Measurements from ENCODE around the gene SLC39A1. TPM values are rescaled to one million over a fixed set of nuclear protein-coding genes. Genes with fewer than 3 reads are reported as not detected.

Gene SLC39A1
- total and polyA plus RNA-seq, 2 experiments from 2014 or later = 87.3 to 220 TPM

DNA sequence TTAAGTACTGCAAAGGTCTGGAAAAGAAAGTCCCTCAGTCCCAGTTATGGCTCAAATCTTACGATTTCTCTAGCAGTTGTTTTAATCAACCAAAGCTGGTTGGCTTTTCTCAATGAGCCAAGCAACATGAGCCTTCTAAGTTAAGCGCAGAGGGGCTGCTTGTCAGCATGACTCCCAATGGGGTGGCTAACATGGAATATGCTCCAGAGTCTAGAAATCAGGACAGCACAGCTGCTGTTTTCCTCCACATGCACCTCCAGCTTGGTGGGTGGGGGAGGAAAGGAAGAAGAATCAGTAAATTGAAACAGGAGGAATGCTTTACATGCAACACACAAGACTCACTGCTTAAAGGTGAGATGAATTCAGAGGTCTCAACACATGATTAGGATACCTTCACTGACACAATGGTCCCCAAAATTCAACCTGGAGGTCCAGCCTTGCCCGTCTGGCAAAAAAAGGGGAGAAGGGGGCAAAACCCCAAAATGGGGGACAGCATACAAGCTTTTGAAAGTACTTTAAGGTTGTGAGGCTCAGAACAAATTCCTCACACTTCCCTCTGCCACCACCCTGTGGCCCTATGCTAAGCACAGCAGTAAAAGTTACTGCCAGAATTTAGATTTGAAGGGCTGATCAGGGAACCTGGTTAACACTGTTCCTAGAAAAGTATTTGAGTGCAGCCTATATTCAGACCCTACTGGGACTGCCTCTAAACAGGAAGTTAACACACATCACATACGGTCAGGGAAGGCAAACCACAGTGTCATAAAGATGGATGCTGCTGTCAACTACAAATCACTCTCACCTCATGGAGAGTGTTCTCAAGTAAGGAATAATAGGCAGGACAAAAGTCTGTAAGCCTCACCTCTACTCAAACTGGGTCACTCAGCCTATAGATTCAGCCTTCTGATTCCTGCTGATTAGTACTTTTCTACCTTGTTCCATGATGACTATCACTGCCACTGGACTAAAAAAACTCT lies 43.2 kb downstream of the SLC39A1 start:
- no peak overlapping the region for H3K27ac ChIP-seq (ENCODE audit: low read depth)
- no peaks in the 10 kb centered on the region for H3K27me3 ChIP-seq (ENCODE audit: insufficient read depth)
- no peak overlapping the region for H3K27ac Mint-ChIP-seq
- H3K9me3 Mint-ChIP-seq = no peaks in the 10 kb centered on the region; the same call in 2 of the 3 replicates
- H3K36me3 Mint-ChIP-seq (ENCODE audit: low read depth) = peaks cover 3% of the 10 kb centered on the region; the same call in 1 of the 3 replicates
- H2AFZ ChIP-seq = no peak overlapping the region
- H3F3A ChIP-seq (replicated peaks; ENCODE audit: low read depth) = peaks cover 13% of the 10 kb centered on the region; the same call in 1 of the 2 replicates
- peaks cover 56% of the 10 kb centered on the region for H4K20me1 ChIP-seq (replicated peaks; ENCODE audit: insufficient read depth)
- peak overlapping the region; percentile 92 for H3K4me2 ChIP-seq
- H3K27me3 Mint-ChIP-seq (ENCODE audit: insufficient read depth, low read depth, poor library complexity) = peaks cover 18% of the 10 kb centered on the region
- no peak for ATAC-seq
- H3K36me3 ChIP-seq (ENCODE audit: insufficient read depth) = no peaks in the 10 kb centered on the region; the same call in 1 of the 2 replicates
- peak overlapping the region; percentile 83 for H3K4me3 Mint-ChIP-seq
- no peak for DNase-seq (ENCODE audit: low spot score)
- H3K4me3 ChIP-seq = peak overlapping the region; percentile 99
- peaks cover 22% of the 10 kb centered on the region for H3K4me1 Mint-ChIP-seq
- TF ChIP-seq CTCF (conservative IDR thresholded peaks at IDR 0.05; ENCODE audit: low read depth in 2 of 2) (peak; percentile 16 to 35; a peak in 2 of 4 replicates), NANOG (IDR thresholded peaks at IDR 0.05; ENCODE audit: borderline replicate concordance) (no peak)
- peaks cover 18% of the 10 kb centered on the region for H3K4me1 ChIP-seq (ENCODE audit: insufficient read depth)
- no peaks in the 10 kb centered on the region for H3K9me2 ChIP-seq (ENCODE audit: insufficient read depth)
- H3K79me2 ChIP-seq (replicated peaks; ENCODE audit: insufficient read depth) = peaks cover 70% of the 10 kb centered on the region

GRCh38 chr1:153916297-153916696 lies 47.0 kb downstream of the SLC39A1 start:
- H3K36me3 ChIP-seq (ENCODE audit: insufficient read depth) = no peaks in the 10 kb centered on the region; the same call in 1 of the 2 replicates
- H3F3A ChIP-seq (replicated peaks; ENCODE audit: low read depth) = no peaks in the 10 kb centered on the region; the same call in none of the 2 replicates
- no peak overlapping the region for H2AFZ ChIP-seq
- no peaks in the 10 kb centered on the region for H3K27me3 ChIP-seq (ENCODE audit: insufficient read depth)
- peaks cover 79% of the 10 kb centered on the region for H4K20me1 ChIP-seq (replicated peaks; ENCODE audit: insufficient read depth)
- no peaks in the 10 kb centered on the region for H3K9me3 Mint-ChIP-seq
- H3K36me3 Mint-ChIP-seq (ENCODE audit: low read depth) = peaks cover 6% of the 10 kb centered on the region; the same call in 1 of the 3 replicates
- peaks cover 16% of the 10 kb centered on the region for H3K4me1 Mint-ChIP-seq
- no peak overlapping the region for H3K4me3 Mint-ChIP-seq
- no peaks in the 10 kb centered on the region for H3K9me2 ChIP-seq (ENCODE audit: insufficient read depth)
- DNase-seq (ENCODE audit: low spot score) = no peak
- no peak overlapping the region for H3K4me3 ChIP-seq
- H3K27ac ChIP-seq (ENCODE audit: low read depth) = no peak overlapping the region
- H3K27ac Mint-ChIP-seq = no peak overlapping the region
- peaks cover 17% of the 10 kb centered on the region for H3K4me1 ChIP-seq (ENCODE audit: insufficient read depth)
- H3K4me2 ChIP-seq = no peak overlapping the region
- ATAC-seq = no peak
- peaks cover 100% of the 10 kb centered on the region for H3K79me2 ChIP-seq (replicated peaks; ENCODE audit: insufficient read depth)
- peaks cover 4% of the 10 kb centered on the region for H3K27me3 Mint-ChIP-seq (ENCODE audit: insufficient read depth, low read depth, poor library complexity)
- no peak for TF ChIP-seq ZNF331 (CRISPR knock-in tag; IDR thresholded peaks at IDR 0.05; ENCODE audit: low read depth)
- TF ChIP-seq EZH2 (IDR thresholded peaks at IDR 0.05; ENCODE audit: low read depth, unreplicated experiment) = no peak
- no peak for TF ChIP-seq JUNB (IDR thresholded peaks at IDR 0.05; ENCODE audit: unreplicated experiment)
- no peak for TF ChIP-seq STAT1 (IDR thresholded peaks at IDR 0.05; ENCODE audit: unreplicated experiment)
- TF ChIP-seq POLR2AphosphoS5 (IDR thresholded peaks at IDR 0.05; ENCODE audit: low read depth) = no peak
- TF ChIP-seq, protein P1, sequence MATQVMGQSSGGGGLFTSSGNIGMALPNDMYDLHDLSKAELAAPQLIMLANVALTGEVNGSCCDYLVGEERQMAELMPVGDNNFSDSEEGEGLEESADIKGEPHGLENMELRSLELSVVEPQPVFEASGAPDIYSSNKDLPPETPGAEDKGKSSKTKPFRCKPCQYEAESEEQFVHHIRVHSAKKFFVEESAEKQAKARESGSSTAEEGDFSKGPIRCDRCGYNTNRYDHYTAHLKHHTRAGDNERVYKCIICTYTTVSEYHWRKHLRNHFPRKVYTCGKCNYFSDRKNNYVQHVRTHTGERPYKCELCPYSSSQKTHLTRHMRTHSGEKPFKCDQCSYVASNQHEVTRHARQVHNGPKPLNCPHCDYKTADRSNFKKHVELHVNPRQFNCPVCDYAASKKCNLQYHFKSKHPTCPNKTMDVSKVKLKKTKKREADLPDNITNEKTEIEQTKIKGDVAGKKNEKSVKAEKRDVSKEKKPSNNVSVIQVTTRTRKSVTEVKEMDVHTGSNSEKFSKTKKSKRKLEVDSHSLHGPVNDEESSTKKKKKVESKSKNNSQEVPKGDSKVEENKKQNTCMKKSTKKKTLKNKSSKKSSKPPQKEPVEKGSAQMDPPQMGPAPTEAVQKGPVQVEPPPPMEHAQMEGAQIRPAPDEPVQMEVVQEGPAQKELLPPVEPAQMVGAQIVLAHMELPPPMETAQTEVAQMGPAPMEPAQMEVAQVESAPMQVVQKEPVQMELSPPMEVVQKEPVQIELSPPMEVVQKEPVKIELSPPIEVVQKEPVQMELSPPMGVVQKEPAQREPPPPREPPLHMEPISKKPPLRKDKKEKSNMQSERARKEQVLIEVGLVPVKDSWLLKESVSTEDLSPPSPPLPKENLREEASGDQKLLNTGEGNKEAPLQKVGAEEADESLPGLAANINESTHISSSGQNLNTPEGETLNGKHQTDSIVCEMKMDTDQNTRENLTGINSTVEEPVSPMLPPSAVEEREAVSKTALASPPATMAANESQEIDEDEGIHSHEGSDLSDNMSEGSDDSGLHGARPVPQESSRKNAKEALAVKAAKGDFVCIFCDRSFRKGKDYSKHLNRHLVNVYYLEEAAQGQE (IDR thresholded peaks at IDR 0.05; ENCODE audit: unreplicated experiment) = no peak
- no peak for TF ChIP-seq NANOG (IDR thresholded peaks at IDR 0.05; ENCODE audit: borderline replicate concordance)
- TF ChIP-seq EZH2phosphoT487 (IDR thresholded peaks at IDR 0.05; ENCODE audit: unreplicated experiment) = no peak
- TF ChIP-seq, protein P2, sequence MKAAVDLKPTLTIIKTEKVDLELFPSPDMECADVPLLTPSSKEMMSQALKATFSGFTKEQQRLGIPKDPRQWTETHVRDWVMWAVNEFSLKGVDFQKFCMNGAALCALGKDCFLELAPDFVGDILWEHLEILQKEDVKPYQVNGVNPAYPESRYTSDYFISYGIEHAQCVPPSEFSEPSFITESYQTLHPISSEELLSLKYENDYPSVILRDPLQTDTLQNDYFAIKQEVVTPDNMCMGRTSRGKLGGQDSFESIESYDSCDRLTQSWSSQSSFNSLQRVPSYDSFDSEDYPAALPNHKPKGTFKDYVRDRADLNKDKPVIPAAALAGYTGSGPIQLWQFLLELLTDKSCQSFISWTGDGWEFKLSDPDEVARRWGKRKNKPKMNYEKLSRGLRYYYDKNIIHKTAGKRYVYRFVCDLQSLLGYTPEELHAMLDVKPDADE (IDR thresholded peaks at IDR 0.05) = no peak
